Islet precursor cell (in vitro differentiated cells): Measurements from ENCODE around the gene ALPI.

Source experiments
- DNase-seq: peaks from one replicate; pipeline ENCODE4 v3.0.0-alpha.2; 2018

ALPI gene

DNA sequence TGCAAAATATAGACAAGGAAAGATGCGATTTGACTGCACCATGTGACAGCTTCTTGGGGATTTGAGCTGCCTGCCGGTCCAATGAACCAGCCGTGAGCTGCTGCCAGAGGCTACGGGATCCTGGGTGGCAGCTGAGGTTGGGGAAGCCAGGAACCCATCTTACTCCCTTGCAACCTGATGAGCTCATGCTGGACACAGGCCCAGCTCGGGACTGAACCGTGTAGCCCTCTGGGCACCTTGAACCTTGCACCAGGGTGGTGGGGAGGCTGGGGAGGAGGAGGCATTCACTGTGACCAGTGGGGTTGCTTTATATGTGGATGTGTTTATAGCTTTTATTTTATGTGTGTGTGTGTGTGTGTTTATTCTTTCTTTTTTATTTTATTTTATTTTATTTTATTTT, 9.1 kb downstream of the ALPI start:
- DNase-seq = peak; percentile 29

DNA sequence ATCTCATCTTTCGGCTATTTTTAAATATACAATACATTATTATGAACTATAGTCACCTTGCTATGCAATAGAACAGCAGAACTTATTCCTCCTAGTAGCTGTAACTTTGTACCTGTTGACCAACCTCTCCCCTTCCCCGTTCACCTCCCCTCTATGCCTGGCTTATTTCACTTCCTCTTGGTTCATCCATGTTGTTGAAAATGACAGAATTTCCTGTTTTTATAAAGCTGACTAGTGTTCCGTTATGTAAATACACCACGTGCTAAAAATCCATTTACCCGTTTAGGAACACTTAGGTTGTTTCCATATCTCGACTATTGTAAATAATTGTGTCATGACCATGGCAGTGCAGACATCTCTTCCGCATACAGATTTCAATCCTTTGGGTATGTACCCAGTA, 10.3 kb downstream of the ALPI start:
- DNase-seq = no peak

DNA sequence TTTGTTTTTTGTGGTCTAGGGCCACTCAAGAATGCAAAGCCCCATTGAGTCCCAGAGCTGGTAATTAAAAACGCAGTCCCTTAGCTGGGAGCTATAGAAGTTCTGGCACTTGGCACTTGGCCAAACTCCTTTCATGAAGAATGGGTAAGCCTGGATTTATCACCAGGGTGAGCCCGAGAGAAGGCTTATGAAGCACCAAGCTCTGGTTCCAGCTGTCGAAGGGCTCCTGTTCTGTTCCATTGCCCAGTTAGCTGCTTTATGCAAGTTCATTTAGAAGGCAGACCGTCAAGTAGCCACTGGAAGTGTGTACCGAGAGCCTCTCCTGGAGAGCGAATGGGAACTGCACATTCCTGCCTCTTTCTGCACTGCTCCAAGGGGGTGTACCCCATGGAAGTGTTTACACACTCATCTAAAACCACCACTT, 17.5 kb downstream of the ALPI start:
- no peak for DNase-seq

DNA sequence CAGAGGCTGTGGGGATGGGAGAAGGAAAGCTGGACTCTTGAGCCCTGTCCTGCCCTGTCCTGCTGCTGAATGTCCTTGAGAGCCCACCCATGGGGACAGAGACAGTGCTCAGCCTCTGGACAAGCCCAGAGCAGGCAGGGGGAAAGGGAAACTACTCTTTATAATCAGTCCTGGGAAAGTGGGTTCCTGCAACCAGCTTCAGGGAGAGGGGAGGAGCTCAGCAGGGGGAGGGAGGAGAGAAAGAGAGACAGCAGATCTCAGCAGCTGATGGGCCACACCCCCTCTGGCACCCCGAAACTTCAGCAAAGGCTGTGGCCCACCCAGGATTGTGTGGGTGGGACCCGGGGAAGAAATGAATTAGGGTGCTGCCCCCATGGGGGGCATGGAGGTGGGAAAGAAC, 20.1 kb downstream of the ALPI start:
- no peak for DNase-seq

DNA sequence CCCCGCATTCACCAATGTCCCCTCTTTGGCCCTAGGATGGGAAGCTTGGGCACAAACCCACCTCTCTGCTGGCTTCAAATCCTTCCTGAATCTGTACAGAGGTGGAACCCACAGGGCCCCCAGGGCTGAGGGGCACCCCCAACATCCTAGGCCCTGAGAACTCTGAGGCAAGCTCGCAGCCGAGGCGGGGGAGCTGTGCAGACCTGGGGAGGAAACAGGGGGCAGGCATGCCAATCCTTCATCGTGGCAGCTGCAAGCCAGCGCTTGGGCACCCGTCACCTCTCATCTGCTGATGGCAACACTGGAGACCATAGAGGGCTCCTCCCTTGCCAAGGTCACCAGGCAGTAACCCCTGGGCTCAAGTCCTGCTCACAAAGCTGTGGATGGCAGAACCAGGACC, 20.8 kb downstream of the ALPI start:
- DNase-seq = no peak

DNA sequence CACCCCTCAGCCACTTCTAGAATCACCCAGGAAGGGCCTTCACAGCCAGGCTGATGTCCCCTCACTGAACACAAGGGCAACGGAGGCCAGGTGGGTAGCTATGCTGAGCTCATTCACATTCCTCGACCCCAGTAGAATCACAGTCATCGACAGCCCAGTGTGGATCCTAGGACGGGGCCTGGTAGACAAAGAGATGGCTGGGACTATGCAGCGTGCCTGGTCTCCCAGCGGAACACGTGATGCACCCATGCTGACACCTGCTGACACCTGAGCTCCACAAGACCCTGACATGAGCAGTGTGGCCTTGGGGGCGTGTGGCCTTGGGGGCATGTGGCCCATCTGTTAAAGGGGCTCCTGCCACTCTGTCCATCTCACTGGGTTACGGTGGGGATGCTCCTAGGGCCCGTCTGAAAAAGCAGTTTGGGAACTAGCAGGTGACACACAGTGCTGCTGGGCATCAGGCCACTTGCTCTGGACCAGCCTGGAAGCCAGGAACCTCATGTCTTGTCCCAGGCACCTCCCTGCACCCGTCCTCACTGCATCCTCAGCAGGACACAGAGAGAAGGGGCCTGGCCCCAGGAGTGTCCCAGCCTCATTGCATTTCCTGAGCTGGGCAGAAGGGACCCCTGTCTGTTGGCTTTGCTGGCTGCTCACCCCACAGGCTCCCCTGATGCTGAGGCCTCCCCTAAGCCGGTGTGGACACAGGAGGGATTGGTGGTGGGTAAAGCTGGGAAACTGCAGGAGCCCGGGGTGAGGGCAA, 22.0 kb downstream of the ALPI start:
- no peak for DNase-seq

DNA sequence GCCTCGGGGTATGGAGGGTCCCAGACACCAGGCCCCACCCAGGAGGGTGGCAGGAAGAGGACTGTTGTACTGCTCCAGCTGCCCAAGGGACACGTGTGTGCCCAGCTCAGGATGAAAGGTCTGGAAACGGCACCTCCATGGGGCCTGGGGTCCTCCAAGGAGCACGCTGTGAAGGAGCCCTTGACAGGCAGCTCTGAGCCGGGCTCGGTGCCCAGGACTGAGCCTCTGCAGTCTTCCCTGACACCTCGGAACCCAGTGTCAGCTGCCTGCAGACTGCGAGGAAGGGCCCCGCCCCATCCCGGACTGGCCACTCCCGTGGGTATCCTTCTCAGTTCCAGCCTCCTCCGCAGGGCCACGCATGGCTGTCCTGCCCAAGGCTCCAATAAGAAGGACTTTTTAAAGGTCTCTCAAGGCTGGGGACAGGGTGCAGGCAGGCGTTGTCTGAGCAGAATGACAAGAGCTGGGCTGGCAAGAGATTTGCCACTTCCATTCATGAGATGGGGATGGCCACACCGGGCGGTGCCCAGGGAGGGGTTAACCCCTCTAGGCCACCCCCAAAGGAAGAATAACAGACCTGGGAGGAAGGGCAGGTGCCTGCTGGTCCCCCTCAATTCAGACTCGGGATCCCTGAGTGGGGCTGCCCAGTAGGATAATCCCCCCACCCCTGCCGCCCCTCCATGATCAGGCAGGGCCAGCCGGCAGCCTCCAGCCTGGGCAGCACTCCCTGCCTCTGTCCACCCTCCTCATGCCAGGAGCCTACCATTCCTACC, 22.8 kb downstream of the ALPI start:
- DNase-seq = no peak

DNA sequence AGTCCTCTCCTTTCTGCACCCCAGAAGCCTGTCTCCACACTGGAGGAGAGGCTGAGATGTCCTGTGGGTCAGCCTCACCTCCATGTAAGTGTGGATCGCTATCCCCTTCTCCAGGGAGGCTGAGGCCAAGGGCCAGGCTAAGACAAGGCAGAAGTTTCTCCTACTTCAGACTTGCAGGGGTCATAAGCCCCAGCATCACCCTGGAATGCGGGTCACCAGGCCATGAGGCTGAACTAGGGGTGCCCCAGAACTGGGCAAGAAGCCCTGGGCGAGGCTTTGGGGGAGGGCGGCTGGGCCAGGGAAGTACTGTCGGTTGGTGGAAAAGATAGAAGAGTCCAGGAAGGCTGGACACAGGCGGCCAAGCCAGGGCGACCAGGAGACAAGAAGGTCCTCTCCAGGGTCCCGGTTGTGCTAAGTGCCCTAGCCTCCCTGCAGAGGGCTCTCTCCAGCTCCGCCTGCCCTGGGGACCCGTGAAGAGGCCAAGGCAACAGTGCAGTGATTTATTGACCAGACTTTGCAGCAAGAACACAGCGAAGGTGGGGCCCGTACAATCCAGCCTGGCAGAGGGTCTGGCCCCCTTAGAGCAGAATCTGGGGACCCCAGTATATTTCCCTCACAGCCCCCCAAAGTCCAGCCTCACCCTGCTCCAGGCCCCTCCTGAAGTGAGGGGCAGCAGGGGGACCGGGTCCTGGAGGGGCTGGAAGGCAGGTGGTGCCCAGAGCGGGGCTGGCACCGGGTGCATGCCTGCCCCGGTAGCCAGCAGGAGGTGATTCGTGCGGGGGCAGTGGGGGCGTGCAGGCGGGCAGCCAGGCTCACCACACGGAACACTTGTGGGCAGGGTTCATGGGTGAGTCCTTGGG, 23.6 kb downstream of the ALPI start:
- no peak for DNase-seq

DNA sequence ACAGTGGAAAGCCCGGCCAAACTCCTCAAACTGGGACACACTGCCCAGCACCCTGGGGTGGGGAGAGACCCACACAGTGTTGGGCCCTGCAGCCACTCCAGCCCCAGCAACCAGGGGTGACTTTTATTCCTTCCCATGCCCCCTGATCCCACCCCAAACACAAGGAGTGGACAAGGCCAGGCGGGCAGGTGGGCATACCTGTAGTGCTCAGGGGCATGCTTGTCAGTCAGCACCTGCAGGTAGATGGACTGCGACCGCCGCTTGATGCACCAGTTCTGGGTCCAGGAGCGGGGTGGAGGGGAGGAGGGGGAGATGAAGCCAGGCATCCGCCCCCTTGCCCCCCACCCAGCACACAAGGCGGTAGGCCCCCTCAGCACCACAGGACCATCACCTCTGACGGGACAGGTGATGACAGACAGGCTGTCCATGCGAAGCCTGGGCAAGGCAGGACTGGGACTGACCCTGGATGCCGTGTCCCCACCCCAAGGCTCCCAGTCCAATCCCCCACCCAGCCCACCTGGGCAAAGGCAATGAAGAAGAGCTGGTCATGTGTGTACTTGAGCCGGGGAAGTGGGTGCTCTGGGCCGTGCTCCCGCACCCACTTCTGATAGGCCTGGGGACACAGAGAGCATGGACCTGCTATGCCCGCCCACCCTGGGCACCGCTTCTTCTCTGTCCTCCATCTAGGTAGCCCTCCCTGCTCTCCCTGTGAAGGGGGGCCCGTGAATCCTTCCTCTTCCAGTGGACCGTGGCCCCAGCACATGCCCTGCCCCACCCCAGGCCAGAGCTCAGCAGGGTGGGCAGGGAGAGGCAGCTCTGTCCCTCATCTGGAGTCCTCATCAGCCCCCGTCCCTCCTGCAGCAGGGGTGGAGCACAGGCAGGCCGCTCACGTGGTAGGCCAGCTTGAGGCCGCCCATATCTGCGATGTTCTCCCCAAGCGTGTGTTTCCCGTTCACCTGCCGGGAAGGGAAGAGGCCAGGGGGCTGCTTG, 24.5 kb downstream of the ALPI start:
- DNase-seq = no peak

DNA sequence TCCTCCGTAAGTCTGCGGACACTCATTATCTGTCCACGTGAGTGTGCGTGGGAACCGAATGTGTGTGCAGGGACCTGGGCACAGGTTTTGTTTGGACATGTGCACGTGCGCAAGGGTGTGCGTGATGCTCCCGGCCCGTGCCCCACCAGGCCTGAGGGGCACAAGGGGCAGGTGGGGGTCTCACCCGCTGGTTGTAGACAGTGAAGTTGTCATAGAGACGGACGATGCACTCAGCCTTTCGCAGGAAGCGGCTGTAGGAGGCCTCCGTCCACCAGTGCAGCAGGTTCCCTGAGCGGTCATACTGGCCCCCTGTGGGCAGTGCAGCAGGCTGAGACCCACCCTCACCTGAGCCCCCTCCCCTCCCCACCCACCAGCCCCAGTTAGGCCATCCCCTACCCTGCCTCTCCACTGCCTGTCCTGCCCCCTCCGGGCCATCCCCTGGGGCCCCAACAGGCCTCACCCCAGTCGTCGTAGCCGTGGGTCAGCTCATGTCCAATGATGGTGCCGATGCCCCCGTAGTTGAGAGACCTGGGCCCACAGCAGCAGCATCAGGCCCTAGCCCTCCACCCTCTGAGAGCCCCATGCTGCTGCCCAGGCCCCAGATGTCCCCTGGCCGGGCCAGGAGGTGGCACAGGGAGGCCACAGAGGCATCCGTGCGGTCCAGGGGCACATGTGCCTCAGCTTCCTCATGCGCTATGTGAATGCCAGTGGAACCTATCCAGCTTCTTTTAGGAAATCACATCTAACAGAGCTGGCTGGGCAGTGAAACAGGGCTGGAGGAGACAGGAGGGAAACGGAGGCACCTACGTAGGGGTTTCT, 25.6 kb downstream of the ALPI start:
- no peak for DNase-seq

DNA sequence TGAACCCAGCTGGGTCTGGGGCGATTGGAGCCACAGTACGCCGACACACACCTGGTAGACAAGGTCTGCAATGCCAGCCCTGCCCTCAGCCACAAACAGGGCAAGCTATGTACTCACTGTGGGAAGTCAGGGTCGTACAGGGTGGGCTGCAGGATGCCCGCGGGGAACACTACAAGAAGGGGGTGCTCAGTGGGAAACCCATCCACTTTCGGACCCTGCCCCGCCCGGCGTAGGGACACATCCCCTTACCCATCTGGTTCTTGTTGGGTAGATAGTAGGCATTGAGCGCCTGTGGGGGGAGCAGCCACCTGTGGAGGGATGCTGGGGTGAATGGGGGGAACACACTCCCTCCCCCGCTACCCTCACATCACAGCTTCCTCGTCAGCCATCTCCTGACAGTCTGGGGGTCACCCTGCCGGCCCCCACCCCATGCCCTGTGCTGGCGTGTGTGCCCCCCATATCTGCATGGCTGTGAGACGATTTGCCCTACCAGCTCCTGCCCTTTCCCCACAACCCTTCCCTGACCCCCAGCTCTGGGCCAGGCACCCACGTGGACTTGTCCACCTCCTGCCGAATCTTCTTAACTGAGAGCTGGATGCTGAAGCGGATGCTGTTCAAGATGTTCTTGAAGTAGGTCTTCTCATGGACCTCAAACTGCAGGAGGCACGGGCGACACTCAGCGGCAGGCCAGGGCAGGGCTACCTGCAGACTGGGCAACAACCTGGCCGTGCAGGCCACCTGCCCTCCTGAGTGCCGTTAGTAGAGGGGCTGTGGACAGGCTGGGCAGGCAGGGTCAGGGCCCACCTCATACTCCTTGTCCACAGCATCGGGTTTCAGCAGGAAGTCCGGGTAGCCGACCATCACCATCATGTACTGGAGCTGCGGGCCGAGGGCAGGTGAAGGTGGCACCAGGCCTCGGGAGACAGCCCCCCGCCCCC, 26.6 kb downstream of the ALPI start:
- DNase-seq = no peak

DNA sequence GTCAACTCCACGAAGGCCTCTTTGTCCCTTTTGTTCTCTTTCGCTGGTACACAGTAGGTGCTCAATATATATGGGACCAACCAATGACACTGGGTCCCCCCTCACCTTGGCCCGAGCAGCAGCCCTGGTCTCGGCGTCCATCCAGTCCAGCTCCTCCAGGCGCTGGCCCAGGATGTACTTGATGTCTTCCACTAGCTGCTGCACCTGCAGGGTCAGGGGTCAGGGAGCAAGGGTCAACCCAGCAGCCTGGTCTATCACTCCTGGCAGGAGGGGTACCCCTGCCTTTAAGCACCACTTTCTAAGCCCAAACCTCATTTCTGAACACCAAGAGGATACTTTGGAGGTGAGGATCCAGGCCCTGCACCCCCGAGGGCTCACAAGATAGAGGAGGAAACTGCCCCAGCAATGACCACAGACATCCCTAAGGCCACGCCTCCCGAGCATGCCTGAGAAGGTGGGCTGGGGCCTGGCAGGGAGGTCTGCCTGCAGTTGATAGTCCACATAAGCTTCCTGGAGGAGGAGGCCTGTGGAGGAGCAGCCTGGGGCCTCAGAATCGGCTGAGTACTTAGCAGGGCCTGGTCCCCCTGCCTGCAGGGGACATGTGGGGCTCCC, 27.5 kb downstream of the ALPI start:
- no peak for DNase-seq

DNA sequence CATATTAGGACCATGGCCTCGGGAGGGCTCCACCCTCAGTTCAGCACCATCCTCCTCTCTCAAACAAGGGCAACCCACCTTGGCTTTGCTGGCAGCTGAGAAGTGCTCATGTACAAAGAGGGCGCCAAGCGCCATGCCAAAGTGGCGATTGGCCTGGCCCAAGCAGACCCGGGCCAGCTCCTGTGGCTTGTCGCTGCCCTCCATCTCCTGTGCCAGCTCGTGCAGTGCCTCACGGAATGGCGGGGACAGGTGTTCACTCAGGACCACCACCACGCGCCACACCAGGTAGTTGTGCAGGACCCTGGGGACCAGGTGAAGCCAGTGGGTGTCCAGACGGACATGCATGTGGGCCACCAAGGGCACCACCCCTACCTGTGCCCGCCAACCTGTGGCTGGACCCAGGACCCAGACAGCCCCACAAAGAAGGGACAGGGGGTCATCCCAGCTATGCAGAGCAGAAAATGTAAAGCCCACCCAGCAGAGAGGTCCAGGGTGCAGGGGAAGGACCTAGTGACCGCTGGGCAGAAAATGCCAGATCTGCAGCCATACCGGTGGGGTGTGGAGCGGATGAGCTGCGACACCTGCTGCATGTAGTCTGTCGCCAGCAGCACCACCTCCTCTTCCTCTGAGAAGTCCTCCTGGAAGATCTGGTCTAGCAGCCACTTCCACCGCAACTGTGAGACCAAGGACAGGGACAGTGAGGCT, 28.1 kb downstream of the ALPI start:
- no peak for DNase-seq

DNA sequence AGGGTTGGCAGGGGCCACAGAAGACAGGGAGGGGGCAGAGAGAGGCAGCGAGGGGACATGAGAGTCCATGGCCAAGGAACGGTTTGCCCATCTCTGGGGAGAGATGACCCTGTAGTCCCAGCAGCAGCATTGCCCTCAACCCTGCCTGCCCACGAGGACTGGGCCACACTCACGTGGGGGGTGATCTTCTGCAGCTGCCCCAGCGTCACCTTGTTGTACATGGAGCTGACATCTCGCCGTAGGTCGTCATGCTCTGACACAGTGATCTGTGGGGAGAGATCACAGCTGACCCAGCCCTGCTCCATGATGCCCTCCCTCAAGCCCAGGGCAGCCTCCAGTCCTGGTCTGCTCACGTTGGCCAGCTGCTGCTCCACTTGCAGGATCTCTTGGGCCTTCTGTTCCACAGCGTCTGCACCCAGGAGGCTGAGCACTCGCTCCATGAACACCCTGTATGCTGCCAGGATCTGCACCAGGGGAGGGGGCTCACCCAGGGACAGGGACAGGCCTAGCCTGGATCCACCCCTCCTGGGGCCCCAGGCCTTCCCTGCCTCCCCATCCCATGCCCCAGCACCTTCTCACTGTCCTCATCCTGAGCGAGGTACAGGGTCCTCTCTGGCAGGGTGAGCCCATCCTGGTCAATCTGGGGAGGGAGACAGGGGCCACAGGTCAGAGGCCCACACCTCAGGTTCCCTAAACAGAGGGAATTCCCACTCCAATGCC, 28.8 kb downstream of the ALPI start:
- no peak for DNase-seq

DNA sequence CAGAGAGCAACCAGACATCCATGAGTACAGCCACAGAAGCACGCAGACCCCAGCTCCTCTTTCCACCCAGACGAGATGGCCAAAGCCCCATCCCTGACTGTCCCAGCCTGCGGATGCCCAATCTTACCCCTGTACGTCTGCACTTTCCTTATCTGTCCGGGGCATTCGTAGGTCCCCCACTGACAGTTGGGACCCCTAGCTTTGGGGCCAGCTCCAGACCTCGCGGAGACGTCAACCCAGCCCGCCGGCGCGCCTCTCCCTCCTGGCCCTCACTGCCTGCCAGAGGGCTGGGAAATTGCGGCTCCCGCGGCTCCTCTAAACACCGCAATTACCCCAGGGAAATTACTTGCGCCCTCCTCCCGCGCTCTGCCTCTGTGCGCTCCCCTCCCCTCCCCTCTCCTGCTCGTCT, 29.4 kb downstream of the ALPI start:
- no peak for DNase-seq

DNA sequence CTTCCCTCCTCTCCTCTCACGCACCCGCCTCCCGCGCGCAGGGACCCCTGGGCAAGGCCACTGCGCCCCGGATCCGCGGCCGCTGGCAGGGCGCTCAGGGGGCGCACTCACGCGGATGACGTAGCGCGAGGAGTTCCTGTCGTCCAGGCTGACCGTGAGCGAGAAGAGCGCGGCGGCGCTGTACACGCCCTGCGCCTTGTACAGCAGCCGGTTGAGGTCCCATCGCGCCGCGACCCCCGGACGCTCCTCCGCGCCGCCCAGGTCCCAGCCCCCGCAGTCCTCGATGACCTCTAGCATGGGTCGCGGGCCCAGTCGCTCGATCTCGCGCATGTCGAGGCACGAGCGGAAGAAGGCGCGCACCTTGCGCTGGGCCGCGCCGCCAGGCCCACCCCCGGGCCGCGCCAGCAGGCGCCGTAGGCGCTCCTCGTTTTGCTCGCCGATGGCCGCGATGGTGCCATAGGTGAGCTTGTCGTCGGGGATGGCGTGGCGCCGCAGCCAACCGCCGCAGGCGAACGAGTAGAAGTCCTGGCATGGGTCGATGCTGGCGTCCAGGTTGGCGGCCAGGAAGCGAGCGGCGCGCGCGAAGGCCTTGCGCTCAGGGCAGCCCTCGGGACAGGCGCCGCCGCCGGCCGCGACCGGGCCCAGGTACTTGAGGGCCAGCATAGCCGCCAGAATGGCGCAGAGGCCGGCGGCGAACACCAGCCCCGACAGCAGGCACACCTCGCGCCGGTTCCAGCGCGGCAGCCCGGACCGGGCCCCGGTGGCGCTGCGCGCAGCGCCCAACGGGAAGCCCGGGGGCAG, 30.0 kb downstream of the ALPI start:
- DNase-seq = no peak
